HepG2 (cell line): ENCODE measurements around the gene HMGN4. TPM values are rescaled to one million over a fixed set of nuclear protein-coding genes. Genes with fewer than 3 reads are reported as not detected.

Experiments
- ARID3A ChIP-seq: IDR thresholded peaks from 2 replicates; pipeline ENCODE4 v1.6.1; 2012; ENCODE audit warnings: low read depth, low read length, improper control_type of control experiment
- BRF2 ChIP-seq: sonication (generic); formaldehyde crosslinking; IDR thresholded peaks from 2 replicates; pipeline ENCODE4 v1.8.1; 2022; ENCODE audit warnings: mild to moderate bottlenecking, missing genetic modification reagents
- FOXA1 ChIP-seq, 2 experiments: fragments of 450-650 bp in 1 of 2; sonication (generic) in 1 of 2; formaldehyde crosslinking in 1 of 2; IDR thresholded peaks; 2 replicates each; pipeline versions ENCODE4 v1.4.0 to v1.6.1; 2016 to 2020; ENCODE audit warnings: missing genetic modification reagents in 1 of 2
- HDAC1 ChIP-seq: sonication (generic); formaldehyde crosslinking; IDR thresholded peaks from 2 replicates; pipeline ENCODE4 v1.5.1; 2020; ENCODE audit warnings: mild to moderate bottlenecking, missing genetic modification reagents
- JARID2 ChIP-seq: sonication (generic); formaldehyde crosslinking; IDR thresholded peaks from 2 replicates; pipeline ENCODE4 v1.8.1; 2023; ENCODE audit warnings: missing genetic modification reagents, inconsistent platforms; ENCODE audit not compliant: insufficient replicate concordance
- MED13 ChIP-seq: sonication (generic); formaldehyde crosslinking; IDR thresholded peaks from 2 replicates; pipeline ENCODE4 v1.5.0; 2020; ENCODE audit warnings: missing genetic modification reagents
- PHF20 ChIP-seq: sonication (generic); formaldehyde crosslinking; IDR thresholded peaks from 2 replicates; pipeline ENCODE4 v1.5.0; 2020; ENCODE audit warnings: mild to moderate bottlenecking, missing genetic modification reagents
- SAFB2 ChIP-seq: sonication (generic); formaldehyde crosslinking; IDR thresholded peaks from 2 replicates; pipeline ENCODE4 v1.5.1; 2020; ENCODE audit warnings: missing genetic modification reagents, low read depth, mild to moderate bottlenecking, borderline replicate concordance
- SNAI1 ChIP-seq: sonication (generic); formaldehyde crosslinking; IDR thresholded peaks from 2 replicates; pipeline ENCODE4 v1.5.0; 2020; ENCODE audit warnings: mild to moderate bottlenecking, missing genetic modification reagents, borderline replicate concordance
- SOX6 ChIP-seq, 2 experiments: fragments of 450-650 bp in 1 of 2; sonication (generic) in 1 of 2; formaldehyde crosslinking in 1 of 2; IDR thresholded peaks; 2 replicates each; pipeline versions ENCODE4 v1.4.0 to v1.6.1; 2017 to 2020; ENCODE audit warnings: antibody characterized with exemption in 1 of 2, mild to moderate bottlenecking in 1 of 2, missing genetic modification reagents in 1 of 2
- STAT5B ChIP-seq: sonication (generic); formaldehyde crosslinking; IDR thresholded peaks from 2 replicates; pipeline ENCODE4 v1.4.0; 2020; ENCODE audit warnings: missing genetic modification reagents
- STAT6 ChIP-seq: sonication (generic); formaldehyde crosslinking; IDR thresholded peaks from 2 replicates; pipeline ENCODE4 v1.4.0; 2020; ENCODE audit warnings: missing genetic modification reagents, mild to moderate bottlenecking, borderline replicate concordance
- TCF12 ChIP-seq, 2 experiments: fragments of 450-650 bp in 1 of 2; sonication (generic) in 1 of 2; formaldehyde crosslinking in 1 of 2; IDR thresholded peaks; 2 replicates each; pipeline versions ENCODE4 v1.6.1 to v1.8.0; 2017 to 2022; ENCODE audit warnings: antibody characterized with exemption in 1 of 2, mild to moderate bottlenecking in 1 of 2, missing genetic modification reagents in 1 of 2, moderate library complexity in 1 of 2
- U2AF2 ChIP-seq: fragments of 200-400 bp; formaldehyde crosslinking; IDR thresholded peaks from 2 replicates; pipeline ENCODE4 v1.6.1; 2017; ENCODE audit warnings: low read depth, mild to moderate bottlenecking, low read length
- ZGPAT ChIP-seq: IDR thresholded peaks from 2 replicates; pipeline ENCODE4 v1.6.1; 2016; ENCODE audit warnings: mild to moderate bottlenecking
- ZNF12 ChIP-seq: sonication (generic); formaldehyde crosslinking; IDR thresholded peaks from 2 replicates; pipeline ENCODE4 v1.5.0; 2020; ENCODE audit warnings: missing genetic modification reagents
- ZNF274 ChIP-seq: sonication (generic); formaldehyde crosslinking; IDR thresholded peaks from 2 replicates; pipeline ENCODE4 v1.5.1; 2020; ENCODE audit warnings: mild to moderate bottlenecking, missing genetic modification reagents
- ZNF451 ChIP-seq: sonication (generic); formaldehyde crosslinking; IDR thresholded peaks from 2 replicates; pipeline ENCODE4 v1.5.0; 2020; ENCODE audit warnings: mild to moderate bottlenecking, missing genetic modification reagents
- ZNF660 ChIP-seq: sonication (generic); formaldehyde crosslinking; IDR thresholded peaks from 2 replicates; pipeline ENCODE4 v1.5.1; 2020; ENCODE audit warnings: mild to moderate bottlenecking, low read depth, missing genetic modification reagents, borderline replicate concordance
- polyA plus RNA-seq, 8 experiments: library from polyadenylated mRNA; depleted of rRNA in 3 of 8; stranded (reverse) in 7 of 8; unstranded in 1 of 8; fragments of >200 nt; fragmentation: Illumina TruSeq in 4 of 8; extraction: Trizol in 4 of 8; gene quantifications; 2 replicates each; pipeline versions ENCODE4 v1.2.1 to v1.2.3, GENCODE V29; 2011 to 2016; ENCODE audit warnings: low read depth in 4 of 8, missing spikeins in 1 of 8, mixed read lengths in 1 of 8; ENCODE audit not compliant: insufficient read depth in 1 of 8
- total RNA-seq, 5 experiments: library from RNA; depleted of rRNA; stranded (reverse); fragments of >200 nt; fragmentation: Illumina TruSeq; extraction: Trizol; gene quantifications; 2 replicates each; pipeline ENCODE4 v1.2.3, GENCODE V29; 2016; ENCODE audit warnings: low read depth in 1 of 5
- TF ChIP-seq, protein P1 (sequence below): sonication (generic); formaldehyde crosslinking; IDR thresholded peaks from 2 replicates; pipeline ENCODE4 v1.4.0; 2020; ENCODE audit warnings: missing genetic modification reagents, borderline replicate concordance

Gene HMGN4
- total and polyA plus RNA-seq, 2 of the 13 experiments (the other 11 are each of a cell fraction or from before 2014, with no cell fraction given) = 39.9 to 52.1 TPM

GRCh38 chr6:26520850-26521599 is 17.1 kb upstream of the HMGN4 start (continued):
- TF ChIP-seq STAT5B (CRISPR knock-in tag) = 0 out of 2 replicates have a peak, but pooled peaks have one; percentile 19
- no peak for TF ChIP-seq FOXA1 (IDR thresholded peaks at IDR 0.05)
- TF ChIP-seq FOXA1 (CRISPR knock-in tag; IDR thresholded peaks at IDR 0.05) = no peak
- no peak for TF ChIP-seq ZNF660 (CRISPR knock-in tag)
- no peak for TF ChIP-seq SNAI1 (CRISPR knock-in tag)
- TF ChIP-seq, protein P1, sequence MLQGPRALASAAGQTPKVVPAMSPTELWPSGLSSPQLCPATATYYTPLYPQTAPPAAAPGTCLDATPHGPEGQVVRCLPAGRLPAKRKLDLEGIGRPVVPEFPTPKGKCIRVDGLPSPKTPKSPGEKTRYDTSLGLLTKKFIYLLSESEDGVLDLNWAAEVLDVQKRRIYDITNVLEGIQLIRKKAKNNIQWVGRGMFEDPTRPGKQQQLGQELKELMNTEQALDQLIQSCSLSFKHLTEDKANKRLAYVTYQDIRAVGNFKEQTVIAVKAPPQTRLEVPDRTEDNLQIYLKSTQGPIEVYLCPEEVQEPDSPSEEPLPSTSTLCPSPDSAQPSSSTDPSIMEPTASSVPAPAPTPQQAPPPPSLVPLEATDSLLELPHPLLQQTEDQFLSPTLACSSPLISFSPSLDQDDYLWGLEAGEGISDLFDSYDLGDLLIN (CRISPR knock-in tag) = 0 out of 2 replicates have a peak, but pooled peaks have one; percentile 55
- no peak; the same call in 1 of the 2 replicates for TF ChIP-seq SAFB2
- TF ChIP-seq U2AF2 = no peak
- no peak for TF ChIP-seq ZNF274
- TF ChIP-seq SOX6 (IDR thresholded peaks at IDR 0.05) = no peak
- no peak for TF ChIP-seq SOX6 (CRISPR knock-in tag; IDR thresholded peaks at IDR 0.05)
- peak; percentile 33; the same call in 1 of the 2 replicates for TF ChIP-seq ZGPAT
- TF ChIP-seq PHF20 (CRISPR knock-in tag) = no peak
- TF ChIP-seq ARID3A = no peak
- TF ChIP-seq ZNF451 = no peak
- TF ChIP-seq JARID2 (CRISPR knock-in tag) = no peak
- TF ChIP-seq TCF12 (IDR thresholded peaks at IDR 0.05) = no peak
- TF ChIP-seq TCF12 (CRISPR knock-in tag; IDR thresholded peaks at IDR 0.05) = no peak
- TF ChIP-seq HDAC1 = no peak
- TF ChIP-seq ZNF12 (CRISPR knock-in tag) = peak; percentile 58; the same call in 1 of the 2 replicates
- TF ChIP-seq MED13 = no peak
- no peak for TF ChIP-seq BRF2 (CRISPR knock-in tag)
- no peak for TF ChIP-seq STAT6 (CRISPR knock-in tag)
